Parathyroid adenoma (tissue), 2 donors: Measurements from ENCODE around the gene ARHGAP24.

ENCODE experiments used
- H2AFZ ChIP-seq: fragments of 300-600 bp; sonication (generic); one replicate; pipeline ENCODE4 v1.7.0; 2017; ENCODE audit warnings: antibody characterized with exemption, mild to moderate bottlenecking
- H3K27ac ChIP-seq: fragments of 300-600 bp; sonication (generic); one replicate; pipeline ENCODE4 v1.7.0; 2017
- H3K27me3 ChIP-seq: fragments of 300-600 bp; sonication (generic); one replicate; pipeline ENCODE4 v1.7.0; 2017; ENCODE audit warnings: low read length; ENCODE audit not compliant: control insufficient read depth, insufficient read depth
- H3K36me3 ChIP-seq: fragments of 300-600 bp; sonication (generic); one replicate; pipeline ENCODE4 v1.7.0; 2017; ENCODE audit warnings: low read length; ENCODE audit not compliant: control insufficient read depth, insufficient read depth
- H3K4me1 ChIP-seq: fragments of 300-600 bp; sonication (generic); one replicate; pipeline ENCODE4 v1.7.0; 2017; ENCODE audit warnings: control low read depth
- H3K4me2 ChIP-seq: fragments of 300-600 bp; sonication (generic); one replicate; pipeline ENCODE4 v1.7.0; 2017; ENCODE audit warnings: low read length
- H3K4me3 ChIP-seq: fragments of 300-600 bp; sonication (generic); one replicate; pipeline ENCODE4 v1.7.0; 2017; ENCODE audit warnings: low read depth, low read length
- H3K79me2 ChIP-seq: fragments of 300-600 bp; sonication (generic); one replicate; pipeline ENCODE4 v1.7.0; 2017; ENCODE audit warnings: control low read depth
- H3K9ac ChIP-seq: fragments of 300-600 bp; sonication (generic); one replicate; pipeline ENCODE4 v1.7.0; 2017; ENCODE audit warnings: mild to moderate bottlenecking
- H3K9me3 ChIP-seq: fragments of 300-600 bp; sonication (generic); one replicate; pipeline ENCODE4 v1.7.0; 2017; ENCODE audit warnings: low read length; ENCODE audit not compliant: control insufficient read depth
- TF ChIP-seq, protein P1 (sequence below): fragments of 300-600 bp; sonication (generic); IDR thresholded peaks from one replicate; pipeline ENCODE4 v1.7.0; 2017; ENCODE audit warnings: antibody characterized with exemption, mild to moderate bottlenecking
- donor health status: primary hyperparathyroidism.

Gene ARHGAP24

DNA sequence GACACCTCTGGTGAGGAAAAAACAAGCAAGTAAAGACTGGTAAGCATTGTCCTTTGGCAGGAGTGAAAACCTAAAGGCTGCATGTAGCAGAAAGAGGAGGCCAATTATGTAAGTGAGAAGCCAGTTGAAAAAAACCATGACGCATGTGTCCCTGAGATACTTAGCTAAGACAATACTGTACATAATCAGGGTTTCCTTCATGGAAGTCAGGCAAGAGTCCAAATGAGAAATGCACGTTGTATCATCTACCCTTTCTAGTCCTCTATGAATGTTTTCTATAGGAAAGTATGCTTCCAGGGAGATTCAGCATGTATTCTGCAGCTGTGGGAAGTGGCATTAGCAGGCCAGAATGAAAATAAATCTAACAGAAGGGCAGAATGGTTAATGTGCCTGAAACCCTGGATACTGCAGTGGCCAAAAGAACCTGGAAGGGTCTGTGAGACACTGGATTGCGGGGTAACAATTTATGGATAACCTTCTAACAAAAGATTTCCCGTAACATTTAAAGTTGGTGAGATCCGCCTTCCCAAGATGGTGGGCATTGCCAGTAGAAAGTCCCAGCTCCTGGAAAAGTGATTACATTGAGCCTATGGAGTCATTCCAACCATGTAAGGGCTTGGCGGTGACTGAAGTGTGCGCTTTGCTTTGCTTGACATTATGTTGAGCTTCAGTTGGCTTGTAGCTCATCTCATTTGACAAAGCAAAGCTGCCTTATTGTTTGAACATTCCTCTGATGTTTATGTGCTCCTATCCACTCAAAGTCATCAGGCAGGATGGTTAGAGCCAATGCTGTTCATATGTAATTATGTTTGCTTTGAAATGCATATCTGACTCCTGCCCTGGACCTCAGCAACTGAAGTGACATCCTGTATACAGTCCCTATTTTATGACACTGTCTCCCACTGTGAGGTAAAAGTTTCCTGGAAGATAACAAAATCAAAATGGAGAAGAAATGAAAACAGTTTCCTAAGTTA, 200.4 kb downstream of the ARHGAP24 start:
- H3K9ac ChIP-seq = no peak overlapping the region
- H3K4me1 ChIP-seq = no peaks in the 10 kb centered on the region
- TF ChIP-seq, protein P1, sequence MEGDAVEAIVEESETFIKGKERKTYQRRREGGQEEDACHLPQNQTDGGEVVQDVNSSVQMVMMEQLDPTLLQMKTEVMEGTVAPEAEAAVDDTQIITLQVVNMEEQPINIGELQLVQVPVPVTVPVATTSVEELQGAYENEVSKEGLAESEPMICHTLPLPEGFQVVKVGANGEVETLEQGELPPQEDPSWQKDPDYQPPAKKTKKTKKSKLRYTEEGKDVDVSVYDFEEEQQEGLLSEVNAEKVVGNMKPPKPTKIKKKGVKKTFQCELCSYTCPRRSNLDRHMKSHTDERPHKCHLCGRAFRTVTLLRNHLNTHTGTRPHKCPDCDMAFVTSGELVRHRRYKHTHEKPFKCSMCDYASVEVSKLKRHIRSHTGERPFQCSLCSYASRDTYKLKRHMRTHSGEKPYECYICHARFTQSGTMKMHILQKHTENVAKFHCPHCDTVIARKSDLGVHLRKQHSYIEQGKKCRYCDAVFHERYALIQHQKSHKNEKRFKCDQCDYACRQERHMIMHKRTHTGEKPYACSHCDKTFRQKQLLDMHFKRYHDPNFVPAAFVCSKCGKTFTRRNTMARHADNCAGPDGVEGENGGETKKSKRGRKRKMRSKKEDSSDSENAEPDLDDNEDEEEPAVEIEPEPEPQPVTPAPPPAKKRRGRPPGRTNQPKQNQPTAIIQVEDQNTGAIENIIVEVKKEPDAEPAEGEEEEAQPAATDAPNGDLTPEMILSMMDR = no peak
- no peaks in the 10 kb centered on the region for H3K27me3 ChIP-seq
- peaks cover 3% of the 10 kb centered on the region for H3K9me3 ChIP-seq
- H3K4me3 ChIP-seq = no peak overlapping the region
- H2AFZ ChIP-seq = no peak overlapping the region
- no peak overlapping the region for H3K27ac ChIP-seq
- H3K4me2 ChIP-seq = no peak overlapping the region
- no peaks in the 10 kb centered on the region for H3K79me2 ChIP-seq
- no peaks in the 10 kb centered on the region for H3K36me3 ChIP-seq

DNA sequence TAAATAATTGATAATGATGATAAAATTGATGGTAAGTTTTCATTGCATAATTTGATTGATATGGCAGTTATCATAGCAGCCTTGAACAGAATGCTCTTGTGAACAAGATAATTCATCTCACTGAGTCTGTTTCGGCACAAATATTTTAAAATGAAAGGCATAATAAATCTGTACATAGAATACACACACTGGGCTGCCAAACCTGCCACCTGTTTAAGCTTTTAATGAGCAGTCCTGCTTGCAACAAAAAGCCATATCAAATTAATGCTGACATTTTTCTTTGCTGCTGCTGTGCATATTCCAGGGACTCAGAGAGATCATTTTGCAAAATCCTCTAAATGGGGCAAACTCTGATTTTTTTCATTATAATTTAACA, 201.1 kb downstream of the ARHGAP24 start:
- Histone ChIP-seq H2AFZ (no peak overlapping the region), H3K79me2 (no peaks in the 10 kb centered on the region), H3K4me1 (no peaks in the 10 kb centered on the region), H3K9ac (no peak overlapping the region), H3K9me3 (peaks cover 1% of the 10 kb centered on the region), H3K36me3 (no peaks in the 10 kb centered on the region), H3K27ac (no peak overlapping the region), H3K4me2 (no peak overlapping the region), H3K4me3 (no peak overlapping the region), H3K27me3 (no peaks in the 10 kb centered on the region)
- TF ChIP-seq, protein P1 = no peak

DNA sequence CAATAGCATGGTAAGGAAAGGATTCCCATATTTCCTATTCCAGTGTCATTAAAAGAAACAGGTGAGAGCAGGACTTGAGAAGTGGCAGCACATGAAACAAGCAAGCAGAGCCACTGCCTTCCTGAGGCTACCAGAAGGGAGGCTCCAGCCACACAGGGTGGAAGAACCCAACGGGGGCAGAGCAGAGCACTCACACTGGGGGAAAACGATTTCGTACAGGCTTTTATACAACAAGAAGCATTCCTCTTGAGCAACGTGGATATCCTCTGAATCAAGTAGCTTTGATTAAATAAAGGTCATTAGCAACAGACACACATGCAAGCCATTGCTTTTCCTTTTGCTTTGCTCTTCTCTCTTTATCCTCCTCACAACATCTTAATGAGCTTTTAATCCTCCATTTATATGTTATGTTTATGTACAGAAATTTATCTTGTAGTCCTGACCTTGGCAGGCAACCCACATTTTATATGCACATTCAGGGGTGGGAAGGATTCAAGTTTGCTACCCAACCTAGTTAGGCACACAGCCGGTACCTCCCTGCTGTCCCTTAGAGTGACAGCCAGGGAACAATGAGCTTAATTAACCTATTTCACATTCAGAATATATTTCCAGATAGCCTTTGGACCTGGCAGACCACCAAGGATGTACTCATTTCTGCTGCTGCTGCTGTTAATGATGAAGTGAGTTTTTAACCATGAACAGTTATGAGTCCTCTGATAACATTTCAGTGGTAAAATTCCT, 202.1 kb downstream of the ARHGAP24 start:
- Histone ChIP-seq H3K4me3 (no peak overlapping the region), H3K9ac (no peak overlapping the region), H3K4me2 (no peak overlapping the region), H3K79me2 (no peaks in the 10 kb centered on the region), H3K36me3 (no peaks in the 10 kb centered on the region), H3K4me1 (no peaks in the 10 kb centered on the region), H3K27ac (no peak overlapping the region), H2AFZ (no peak overlapping the region), H3K27me3 (no peaks in the 10 kb centered on the region), H3K9me3 (no peaks in the 10 kb centered on the region)
- TF ChIP-seq, protein P1 = no peak

DNA sequence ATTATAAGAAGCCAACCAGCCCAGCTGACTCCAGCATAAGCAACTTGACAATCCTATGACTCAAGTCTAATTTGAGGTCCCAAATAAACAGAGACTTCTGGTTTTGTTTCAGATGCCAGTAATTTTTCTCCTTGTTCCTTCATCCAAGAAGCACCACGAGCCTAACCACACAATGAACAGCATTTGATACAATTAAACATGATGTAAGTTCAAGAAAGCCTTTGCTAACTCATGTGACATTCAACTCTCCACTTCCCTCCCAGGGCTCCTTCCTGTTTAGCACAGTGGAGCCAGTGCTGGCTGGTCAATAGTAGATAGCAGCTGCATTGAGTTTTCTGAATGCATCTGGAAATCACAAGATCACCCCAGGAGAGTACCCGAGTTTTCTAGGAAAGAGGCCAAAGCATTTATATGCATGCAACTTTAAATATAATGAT, 206.3 kb downstream of the ARHGAP24 start:
- TF ChIP-seq, protein P1 = no peak
- no peak overlapping the region for H3K4me3 ChIP-seq
- H3K4me2 ChIP-seq = no peak overlapping the region
- H3K9me3 ChIP-seq = no peaks in the 10 kb centered on the region
- H3K4me1 ChIP-seq = no peaks in the 10 kb centered on the region
- H3K36me3 ChIP-seq = no peaks in the 10 kb centered on the region
- no peak overlapping the region for H3K9ac ChIP-seq
- H3K27ac ChIP-seq = no peak overlapping the region
- no peaks in the 10 kb centered on the region for H3K27me3 ChIP-seq
- H2AFZ ChIP-seq = no peak overlapping the region
- H3K79me2 ChIP-seq = no peaks in the 10 kb centered on the region
